Adrenal gland (tissue), 5 donors: ENCODE results near the gene NR6A1.

ENCODE experiments used
- POLR2A ChIP-seq, 2 donors: fragments of 450-650 bp; IDR thresholded peaks; one replicate each; pipeline ENCODE4 v1.6.1; 2017; ENCODE audit warnings: antibody characterized with exemption in 2 of 2, mild to moderate bottlenecking in 2 of 2, moderate library complexity in 1 of 2
- TF ChIP-seq, protein P1 (sequence below), 6 experiments: fragments of 450-650 bp in 4 of 6; fragments of 200-600 bp in 2 of 6; sonication (generic) in 1 of 6; IDR thresholded peaks; 1 replicate in 5 of 6; 2 replicates in 1 of 6; pipeline versions ENCODE4 v1.5.1 to v1.8.0; 2016 to 2021; ENCODE audit warnings: antibody characterized with exemption in 6 of 6, mild to moderate bottlenecking in 2 of 6, moderate library complexity in 1 of 6
- donor health status: DM: no; HTN: no; CAD: no.

DNA sequence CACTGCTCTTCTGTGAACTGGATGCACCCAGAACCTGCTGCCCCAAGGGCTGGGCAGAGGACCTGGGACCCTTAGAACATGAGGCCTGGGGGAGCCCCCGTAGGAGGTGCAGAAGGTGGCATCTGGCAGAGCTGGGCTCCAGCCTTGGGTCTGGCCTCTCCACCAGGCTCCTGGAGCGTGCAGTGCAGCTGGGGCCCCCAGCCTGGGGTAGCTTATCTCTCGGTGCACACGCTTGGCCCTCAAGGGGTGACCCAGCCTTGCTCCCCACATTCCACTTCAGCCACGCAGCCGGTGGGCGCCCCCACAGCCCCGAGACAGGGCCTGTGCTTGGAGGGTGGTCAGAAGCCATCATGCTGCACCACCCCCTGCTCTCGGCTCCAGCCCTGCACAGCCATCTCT, 258.3 kb downstream of the NR6A1 start:
- TF ChIP-seq, protein P1, sequence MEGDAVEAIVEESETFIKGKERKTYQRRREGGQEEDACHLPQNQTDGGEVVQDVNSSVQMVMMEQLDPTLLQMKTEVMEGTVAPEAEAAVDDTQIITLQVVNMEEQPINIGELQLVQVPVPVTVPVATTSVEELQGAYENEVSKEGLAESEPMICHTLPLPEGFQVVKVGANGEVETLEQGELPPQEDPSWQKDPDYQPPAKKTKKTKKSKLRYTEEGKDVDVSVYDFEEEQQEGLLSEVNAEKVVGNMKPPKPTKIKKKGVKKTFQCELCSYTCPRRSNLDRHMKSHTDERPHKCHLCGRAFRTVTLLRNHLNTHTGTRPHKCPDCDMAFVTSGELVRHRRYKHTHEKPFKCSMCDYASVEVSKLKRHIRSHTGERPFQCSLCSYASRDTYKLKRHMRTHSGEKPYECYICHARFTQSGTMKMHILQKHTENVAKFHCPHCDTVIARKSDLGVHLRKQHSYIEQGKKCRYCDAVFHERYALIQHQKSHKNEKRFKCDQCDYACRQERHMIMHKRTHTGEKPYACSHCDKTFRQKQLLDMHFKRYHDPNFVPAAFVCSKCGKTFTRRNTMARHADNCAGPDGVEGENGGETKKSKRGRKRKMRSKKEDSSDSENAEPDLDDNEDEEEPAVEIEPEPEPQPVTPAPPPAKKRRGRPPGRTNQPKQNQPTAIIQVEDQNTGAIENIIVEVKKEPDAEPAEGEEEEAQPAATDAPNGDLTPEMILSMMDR (IDR thresholded peaks at IDR 0.05) = no peak
- TF ChIP-seq POLR2A (IDR thresholded peaks at IDR 0.05) = no peak
